HG02798 (cell line): Measurements from ENCODE around the gene CIAO2A.
A peak's percentile ranks its signal among the peaks of the same experiment; 100 is the strongest.
"Not testable (repeated sequence)": the region's sequence is repeated elsewhere in the genome, so short reads cannot be mapped to it uniquely, and the experiment has no call there.

Experiments used
- ATAC-seq: cut with Tn5 transposase; IDR thresholded peaks from one replicate; pipeline ENCODE4 v1.9.1; 2021; ENCODE audit warnings: mild to moderate bottlenecking; ENCODE audit not compliant: unreplicated experiment, poor library complexity

The CIAO2A gene

GRCh38 chr15:64112073-64112772 lies 18.6 kb upstream of the CIAO2A start:
- ATAC-seq, result no peak

GRCh38 chr15:64111679-64112050 lies 18.0 kb upstream of the CIAO2A start:
- no peak for ATAC-seq

GRCh38 chr15:64110950-64111678 lies 17.5 kb upstream of the CIAO2A start:
- ATAC-seq, result peak; percentile 35

GRCh38 chr15:64110108-64110701 lies 16.6 kb upstream of the CIAO2A start:
- not testable (repeated sequence) for ATAC-seq

- no peak for ATAC-seq
Measured at GRCh38 chr15:64107337-64107736, 13.7 kb upstream of the CIAO2A start.

- no peak for ATAC-seq
Measured at GRCh38 chr15:64105113-64105704, 11.6 kb upstream of the CIAO2A start.

- ATAC-seq, result no peak
Measured at GRCh38 chr15:64102497-64102896, 8.9 kb upstream of the CIAO2A start.

GRCh38 chr15:64100958-64101357 lies 7.3 kb upstream of the CIAO2A start:
- ATAC-seq, result no peak

GRCh38 chr15:64099379-64099778 lies 5.7 kb upstream of the CIAO2A start:
- ATAC-seq, result no peak

- no peak for ATAC-seq
Measured at GRCh38 chr15:64096668-64097384, 3.2 kb upstream of the CIAO2A start.

- ATAC-seq, result peak; percentile 51
Measured at GRCh38 chr15:64095795-64096667, 2.4 kb upstream of the CIAO2A start, which contains the start of gene SNX1. Gene SNX1 (plus strand): TSS chr15:64095982. CDS start chr15:64096014, 32 bp downstream.

GRCh38 chr15:64095431-64095794 lies 1.8 kb upstream of the CIAO2A start:
- no peak for ATAC-seq

GRCh38 chr15:64092864-64093626 lies 593 bp downstream of the CIAO2A start:
- peak; percentile 26 for ATAC-seq

- ATAC-seq, result no peak
Measured at GRCh38 chr15:64092075-64092820, 1.4 kb downstream of the CIAO2A start.

- no peak for ATAC-seq
Measured at GRCh38 chr15:64090527-64090926, 3.1 kb downstream of the CIAO2A start.

- no peak for ATAC-seq
Measured at GRCh38 chr15:64089543-64090280, 3.9 kb downstream of the CIAO2A start.

GRCh38 chr15:64082757-64083156 lies 10.9 kb downstream of the CIAO2A start:
- no peak for ATAC-seq
